HepG2 (cell line): ENCODE data around the gene RAPGEF6. TPM values are rescaled to one million over a fixed set of nuclear protein-coding genes. Genes with fewer than 3 reads are reported as not detected.

Experiments
- ATAC-seq: fragments of 200-7000 bp; cut with Tn5 transposase; 3 replicates; pipeline ENCODE4 v1.9.1; 2020; ENCODE audit warnings: mild to moderate bottlenecking, moderate library complexity
- BruUV-seq: library from RNA; stranded (reverse); fragments of 400-500 nt; replicated peaks from 2 replicates; lab custom pipeline; 2021; lab: Mats Ljungman, UMichigan
- CTCF ChIA-PET: fragments of 300-600 bp; formaldehyde crosslinking; extraction: SDS; loops from one replicate; lab custom pipeline; 2021; ENCODE audit warnings: low total read pairs, inconsistent platforms, low intra/inter-chr PET ratio; lab: Yijun Ruan, JAX
- POLR2A ChIA-PET: fragments of 350-600 bp; sonication (Branson Sonifier 250); formaldehyde crosslinking; loops from one replicate; lab custom pipeline; 2020; ENCODE audit warnings: antibody characterized with exemption, inconsistent platforms; lab: Yijun Ruan, JAX
- DNase-seq: peaks from one replicate; pipeline ENCODE4 v3.0.0-alpha.2; 2015; ENCODE audit warnings: low spot score
- FAIRE-seq: peaks from 3 replicates; lab custom pipeline; 2011; peaks lifted over from hg19 to GRCh38; lab: Jason Lieb, UNC
- H2AFZ ChIP-seq: one replicate; pipeline ENCODE4 v1.6.1; 2011; ENCODE audit warnings: low read length, inconsistent platforms
- H3K27ac ChIP-seq: fragments of 300-600 bp; 3 replicates; pipeline ENCODE4 v1.8.0; 2011; ENCODE audit warnings: mixed run types, mild to moderate bottlenecking, mixed read lengths, low read length, inconsistent platforms; ENCODE audit not compliant: insufficient read depth; ENCODE audit errors: extremely low read length
- H3K27me3 ChIP-seq, 2 experiments: fragments of 200-600 bp in 1 of 2; 2 replicates in 1 of 2; 3 replicates in 1 of 2; pipeline versions ENCODE4 v1.6.0 to v1.8.0; 2011; ENCODE audit warnings: low read length in 2 of 2, mild to moderate bottlenecking in 2 of 2, moderate library complexity in 2 of 2, inconsistent platforms in 1 of 2; ENCODE audit not compliant: insufficient read depth in 2 of 2, control insufficient read depth in 1 of 2
- H3K36me3 ChIP-seq, 2 experiments: fragments of 200-600 bp in 1 of 2; replicated peaks in 1 of 2; 2 replicates in 1 of 2; 3 replicates in 1 of 2; pipeline versions ENCODE4 v1.5.1 to v1.8.0; 2011; ENCODE audit warnings: low read length in 2 of 2, inconsistent platforms in 1 of 2; ENCODE audit not compliant: insufficient read depth in 2 of 2, control insufficient read depth in 1 of 2
- H3K4me1 ChIP-seq: 2 replicates; pipeline ENCODE4 v1.5.1; 2012; ENCODE audit warnings: low read length, inconsistent platforms; ENCODE audit not compliant: insufficient read depth
- H3K4me2 ChIP-seq: 2 replicates; pipeline ENCODE4 v1.6.0; 2011; ENCODE audit warnings: low read depth, low read length, inconsistent platforms
- H3K4me3 ChIP-seq, 3 experiments: fragments of 200-600 bp in 1 of 3; sonication (generic), shearing (Covaris generic) in 1 of 3; replicated peaks in 1 of 3; 2 replicates each; pipeline ENCODE4 v1.5.1; 2011 to 2016; ENCODE audit warnings: low read length in 3 of 3, inconsistent platforms in 2 of 3, low read depth in 2 of 3, mild to moderate bottlenecking in 2 of 3, control low read depth in 1 of 3, mixed read lengths in 1 of 3; ENCODE audit not compliant: insufficient read depth in 1 of 3
- H3K79me2 ChIP-seq: one replicate; pipeline ENCODE4 v1.6.1; 2011; ENCODE audit warnings: low read length, inconsistent platforms; ENCODE audit not compliant: insufficient read depth
- H3K9ac ChIP-seq: 2 replicates; pipeline ENCODE4 v1.6.0; 2011; ENCODE audit warnings: mild to moderate bottlenecking, low read depth, low read length, inconsistent platforms; ENCODE audit not compliant: insufficient read depth
- H3K9me3 ChIP-seq: 2 replicates; pipeline ENCODE4 v1.5.1; 2012; ENCODE audit warnings: mild to moderate bottlenecking, low read length
- H4K20me1 ChIP-seq: 2 replicates; pipeline ENCODE4 v1.6.0; 2011; ENCODE audit warnings: inconsistent platforms, mild to moderate bottlenecking, low read length, moderate library complexity; ENCODE audit not compliant: insufficient read depth
- HNRNPLL ChIP-seq: fragments of 200-400 bp; formaldehyde crosslinking; IDR thresholded peaks from 2 replicates; pipeline ENCODE4 v1.6.1; 2017; ENCODE audit warnings: mild to moderate bottlenecking, low read depth, low read length; ENCODE audit not compliant: poor library complexity, severe bottlenecking
- PHB2 ChIP-seq: fragments of 450-650 bp; IDR thresholded peaks from 2 replicates; pipeline ENCODE4 v1.6.1; 2018; ENCODE audit not compliant: partially characterized antibody
- POGZ ChIP-seq: sonication (generic); formaldehyde crosslinking; IDR thresholded peaks from 2 replicates; pipeline ENCODE4 v1.4.0; 2020; ENCODE audit warnings: mild to moderate bottlenecking, missing genetic modification reagents
- RORA ChIP-seq: sonication (generic); formaldehyde crosslinking; IDR thresholded peaks from 2 replicates; pipeline ENCODE4 v1.5.0; 2020; ENCODE audit warnings: mild to moderate bottlenecking, missing genetic modification reagents, moderate library complexity
- SKI ChIP-seq: fragments of 450-650 bp; IDR thresholded peaks from one replicate; pipeline ENCODE4 v1.6.1; 2018; ENCODE audit warnings: mild to moderate bottlenecking; ENCODE audit not compliant: partially characterized antibody
- ZNF260 ChIP-seq: sonication (generic); formaldehyde crosslinking; IDR thresholded peaks from 2 replicates; pipeline ENCODE4 v1.4.0; 2020; ENCODE audit warnings: missing genetic modification reagents, low read depth, mild to moderate bottlenecking, borderline replicate concordance
- ZNF343 ChIP-seq: sonication (generic); formaldehyde crosslinking; IDR thresholded peaks from 2 replicates; pipeline ENCODE4 v1.4.0; 2020; ENCODE audit warnings: mild to moderate bottlenecking, missing genetic modification reagents
- WGBS: methylation state at CpG from one replicate; pipeline ENCODE4 v1.1.6; 2017; ENCODE audit warnings: low lambda C conversion rate; 5-methylcytosine and 5-hydroxymethylcytosine counted together
- in situ Hi-C: cut with HindIII; loops from 2 replicates; pipeline ENCODE4 v1.10.0; 2017; ENCODE audit warnings: low pct_unique_long_range_greater_than_20kb; ENCODE audit not compliant: extremely low pct_ligation_motif_present
- intact Hi-C: fragments of 100-400 bp; cut with micrococcal nuclease; formaldehyde crosslinking; loops from one replicate; pipeline ENCODE4 v1.10.0; 2022; ENCODE audit not compliant: unreplicated experiment
- polyA plus RNA-seq, 8 experiments: library from polyadenylated mRNA; depleted of rRNA in 3 of 8; stranded (reverse) in 7 of 8; unstranded in 1 of 8; fragments of >200 nt; fragmentation: Illumina TruSeq in 4 of 8; extraction: Trizol in 4 of 8; gene quantifications; 2 replicates each; pipeline versions ENCODE4 v1.2.1 to v1.2.3, GENCODE V29; 2011 to 2016; ENCODE audit warnings: low read depth in 4 of 8, missing spikeins in 1 of 8, mixed read lengths in 1 of 8; ENCODE audit not compliant: insufficient read depth in 1 of 8
- total RNA-seq, 5 experiments: library from RNA; depleted of rRNA; stranded (reverse); fragments of >200 nt; fragmentation: Illumina TruSeq; extraction: Trizol; gene quantifications; 2 replicates each; pipeline ENCODE4 v1.2.3, GENCODE V29; 2016; ENCODE audit warnings: low read depth in 1 of 5
- TF ChIP-seq, protein P1 (sequence below): IDR thresholded peaks from 2 replicates; pipeline ENCODE4 v1.6.1; 2018; ENCODE audit warnings: missing genetic modification reagents
- TF ChIP-seq, protein P2 (sequence below): sonication (generic); formaldehyde crosslinking; conservative IDR thresholded peaks from 2 replicates; pipeline ENCODE4 v1.4.0; 2020; ENCODE audit warnings: missing genetic modification reagents
- TF ChIP-seq, protein P3 (sequence below): sonication (generic); formaldehyde crosslinking; IDR thresholded peaks from 2 replicates; pipeline ENCODE4 v1.8.1; 2023; ENCODE audit warnings: mild to moderate bottlenecking, missing genetic modification reagents

Gene RAPGEF6
- total and polyA plus RNA-seq, 2 of the 13 experiments (the other 11 are each of a cell fraction or from before 2014, with no cell fraction given) = 7.7 to 24.6 TPM

DNA sequence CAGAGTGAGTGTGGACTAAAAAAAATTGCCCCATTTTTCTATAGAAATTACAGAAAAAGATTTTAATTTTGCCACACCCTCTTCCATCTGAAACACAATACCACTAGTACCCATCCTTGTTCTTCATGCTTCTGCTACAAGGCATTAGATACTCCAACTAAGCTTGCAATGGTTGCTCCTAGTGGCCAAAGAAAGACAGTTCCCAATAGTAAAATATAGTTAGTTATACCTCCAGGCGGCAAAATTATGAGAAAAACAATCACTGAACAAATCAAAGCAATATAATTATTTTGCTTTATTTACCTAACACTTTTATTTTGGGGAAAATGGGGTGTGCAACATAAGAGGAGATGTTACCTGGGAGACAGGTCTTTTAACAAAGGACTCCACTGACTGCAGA is 101.2 kb downstream of the RAPGEF6 start (continued):
- TF ChIP-seq, protein P1, sequence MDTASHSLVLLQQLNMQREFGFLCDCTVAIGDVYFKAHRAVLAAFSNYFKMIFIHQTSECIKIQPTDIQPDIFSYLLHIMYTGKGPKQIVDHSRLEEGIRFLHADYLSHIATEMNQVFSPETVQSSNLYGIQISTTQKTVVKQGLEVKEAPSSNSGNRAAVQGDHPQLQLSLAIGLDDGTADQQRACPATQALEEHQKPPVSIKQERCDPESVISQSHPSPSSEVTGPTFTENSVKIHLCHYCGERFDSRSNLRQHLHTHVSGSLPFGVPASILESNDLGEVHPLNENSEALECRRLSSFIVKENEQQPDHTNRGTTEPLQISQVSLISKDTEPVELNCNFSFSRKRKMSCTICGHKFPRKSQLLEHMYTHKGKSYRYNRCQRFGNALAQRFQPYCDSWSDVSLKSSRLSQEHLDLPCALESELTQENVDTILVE (CRISPR knock-in tag) = no peak
- TF ChIP-seq, protein P2, sequence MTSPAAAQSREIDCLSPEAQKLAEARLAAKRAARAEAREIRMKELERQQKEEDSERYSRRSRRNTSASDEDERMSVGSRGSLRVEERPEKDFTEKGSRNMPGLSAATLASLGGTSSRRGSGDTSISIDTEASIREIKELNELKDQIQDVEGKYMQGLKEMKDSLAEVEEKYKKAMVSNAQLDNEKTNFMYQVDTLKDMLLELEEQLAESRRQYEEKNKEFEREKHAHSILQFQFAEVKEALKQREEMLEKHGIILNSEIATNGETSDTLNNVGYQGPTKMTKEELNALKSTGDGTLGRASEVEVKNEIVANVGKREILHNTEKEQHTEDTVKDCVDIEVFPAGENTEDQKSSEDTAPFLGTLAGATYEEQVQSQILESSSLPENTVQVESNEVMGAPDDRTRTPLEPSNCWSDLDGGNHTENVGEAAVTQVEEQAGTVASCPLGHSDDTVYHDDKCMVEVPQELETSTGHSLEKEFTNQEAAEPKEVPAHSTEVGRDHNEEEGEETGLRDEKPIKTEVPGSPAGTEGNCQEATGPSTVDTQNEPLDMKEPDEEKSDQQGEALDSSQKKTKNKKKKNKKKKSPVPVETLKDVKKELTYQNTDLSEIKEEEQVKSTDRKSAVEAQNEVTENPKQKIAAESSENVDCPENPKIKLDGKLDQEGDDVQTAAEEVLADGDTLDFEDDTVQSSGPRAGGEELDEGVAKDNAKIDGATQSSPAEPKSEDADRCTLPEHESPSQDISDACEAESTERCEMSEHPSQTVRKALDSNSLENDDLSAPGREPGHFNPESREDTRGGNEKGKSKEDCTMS = no peak

DNA sequence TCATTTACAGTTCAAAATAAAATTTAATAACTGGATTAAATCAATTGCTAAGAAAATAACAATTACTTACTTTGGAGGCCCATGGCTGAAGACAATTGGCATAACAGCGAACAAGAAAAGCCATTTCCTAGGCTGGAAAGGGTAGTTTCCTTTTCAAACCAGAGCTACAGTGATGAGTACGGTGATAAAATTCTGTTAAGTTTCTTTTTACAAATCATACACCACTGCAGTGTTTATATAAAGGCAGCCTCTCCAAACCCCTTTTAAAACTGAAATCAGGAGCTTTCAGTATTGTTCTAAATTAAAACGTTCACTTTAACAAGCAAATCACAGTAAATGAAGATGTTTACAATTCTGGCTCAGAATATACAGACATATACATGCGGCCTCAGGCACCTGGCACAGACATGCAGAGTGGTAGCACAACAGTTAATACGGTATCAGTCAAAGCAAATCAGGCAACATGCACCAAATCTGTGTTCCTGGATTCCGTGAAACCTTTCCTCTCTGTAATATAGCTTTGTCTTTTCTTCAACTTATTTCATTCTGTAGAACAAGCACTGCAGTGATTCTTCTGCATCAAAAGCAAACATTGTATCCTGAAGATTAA is 102.9 kb downstream of the RAPGEF6 start:
- 96% methylated on average over 6 of the region's 6 CpGs for WGBS
- ChIA-PET POLR2A (no interaction called here), CTCF (no interaction called here)
- H3K4me2 ChIP-seq = no peak overlapping the region
- peaks cover 1 to 5% of the 10 kb centered on the region in 2 experiments; a peak in 3 of 5 replicates for H3K36me3 ChIP-seq
- no peaks in the 10 kb centered on the region for H3K9me3 ChIP-seq
- no peak for FAIRE-seq
- BruUV-seq = no TSS peak
- no peak overlapping the region for H2AFZ ChIP-seq
- H3K79me2 ChIP-seq = peaks cover 2% of the 10 kb centered on the region
- no peak for DNase-seq
- H3K9ac ChIP-seq = no peak overlapping the region
- intact Hi-C loops (no loop called here), in situ Hi-C loops (no loop called here)
- TF ChIP-seq HNRNPLL = no peak
- no peak for TF ChIP-seq ZNF260 (CRISPR knock-in tag)
- TF ChIP-seq, protein P3, sequence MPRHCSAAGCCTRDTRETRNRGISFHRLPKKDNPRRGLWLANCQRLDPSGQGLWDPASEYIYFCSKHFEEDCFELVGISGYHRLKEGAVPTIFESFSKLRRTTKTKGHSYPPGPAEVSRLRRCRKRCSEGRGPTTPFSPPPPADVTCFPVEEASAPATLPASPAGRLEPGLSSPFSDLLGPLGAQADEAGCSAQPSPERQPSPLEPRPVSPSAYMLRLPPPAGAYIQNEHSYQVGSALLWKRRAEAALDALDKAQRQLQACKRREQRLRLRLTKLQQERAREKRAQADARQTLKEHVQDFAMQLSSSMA = no peak
- TF ChIP-seq RORA = no peak
- no peak for TF ChIP-seq ZNF343 (CRISPR knock-in tag)
- no peak for TF ChIP-seq PHB2
- no peak for TF ChIP-seq SKI
- TF ChIP-seq POGZ (CRISPR knock-in tag) = no peak
- H3K4me1 ChIP-seq = peaks cover 23% of the 10 kb centered on the region
- 0 out of 2 replicates have a peak, but pooled peaks cover 5% of the 10 kb centered on the region for H4K20me1 ChIP-seq
- ATAC-seq = no peak
- no peaks in the 10 kb centered on the region for H3K27me3 ChIP-seq
- no peak overlapping the region for H3K27ac ChIP-seq
- H3K4me3 ChIP-seq = no peak overlapping the region
